Hepatocyte (in vitro differentiated cells): ENCODE results near the gene DHRS3. TPM values are rescaled to one million over a fixed set of nuclear protein-coding genes. Genes with fewer than 3 reads are reported as not detected.
"Not testable (repeated sequence)": the region's sequence is repeated elsewhere in the genome, so short reads cannot be mapped to it uniquely, and the experiment has no call there.

ENCODE experiments used
- DNase-seq: peaks from one replicate; pipeline ENCODE4 v3.0.0-alpha.2; 2016; ENCODE audit warnings: low spot score
- H2AFZ ChIP-seq: fragments of 200-600 bp; sonication (generic); 2 replicates; pipeline ENCODE4 v1.6.0; 2016; ENCODE audit warnings: antibody characterized with exemption, mild to moderate bottlenecking
- H3K27ac ChIP-seq: fragments of 200-600 bp; sonication (generic); 2 replicates; pipeline ENCODE4 v1.5.1; 2016; ENCODE audit warnings: mild to moderate bottlenecking
- H3K27me3 ChIP-seq: fragments of 200-600 bp; sonication (generic); 2 replicates; pipeline ENCODE4 v1.6.1; 2016
- H3K36me3 ChIP-seq: fragments of 200-600 bp; sonication (generic); replicated peaks from 2 replicates; pipeline ENCODE4 v1.5.1; 2016; ENCODE audit warnings: low read depth; ENCODE audit not compliant: insufficient read depth
- H3K4me1 ChIP-seq: fragments of 200-600 bp; sonication (generic); 2 replicates; pipeline ENCODE4 v1.5.1; 2016; ENCODE audit warnings: mild to moderate bottlenecking, moderate library complexity; ENCODE audit not compliant: insufficient read depth
- H3K4me2 ChIP-seq: fragments of 200-600 bp; sonication (generic); 2 replicates; pipeline ENCODE4 v1.6.0; 2016
- H3K4me3 ChIP-seq: fragments of 200-600 bp; sonication (generic); 2 replicates; pipeline ENCODE4 v1.5.1; 2016; ENCODE audit warnings: mild to moderate bottlenecking
- H3K79me2 ChIP-seq: fragments of 200-600 bp; sonication (generic); 2 replicates; pipeline ENCODE4 v1.6.0; 2017; ENCODE audit warnings: mild to moderate bottlenecking
- H3K9me2 ChIP-seq: fragments of 200-600 bp; sonication (generic); replicated peaks from 2 replicates; pipeline ENCODE4 v1.6.0; 2017; ENCODE audit warnings: mild to moderate bottlenecking; ENCODE audit not compliant: insufficient read depth
- H3K9me3 ChIP-seq: fragments of 200-600 bp; sonication (generic); 2 replicates; pipeline ENCODE4 v1.5.1; 2016; ENCODE audit warnings: low read depth, mild to moderate bottlenecking
- H4K20me1 ChIP-seq: fragments of 200-600 bp; sonication (generic); 2 replicates; pipeline ENCODE4 v1.6.0; 2016; ENCODE audit warnings: mild to moderate bottlenecking; ENCODE audit not compliant: insufficient read depth, poor library complexity, severe bottlenecking
- CTCF ChIP-seq: fragments of 200-600 bp; sonication (generic); IDR thresholded peaks from 2 replicates; pipeline ENCODE4 v1.5.1; 2016; ENCODE audit warnings: antibody characterized with exemption, mild to moderate bottlenecking; ENCODE audit not compliant: poor library complexity
- EZH2 ChIP-seq: fragments of 200-600 bp; sonication (generic); IDR thresholded peaks from 2 replicates; pipeline ENCODE4 v1.6.1; 2016; ENCODE audit warnings: antibody characterized with exemption, mild to moderate bottlenecking, borderline replicate concordance
- EZH2phosphoT487 ChIP-seq: fragments of 200-600 bp; sonication (generic); IDR thresholded peaks from one replicate; pipeline ENCODE4 v1.6.1; 2018; ENCODE audit warnings: antibody characterized with exemption, mild to moderate bottlenecking, low read depth, moderate library complexity; ENCODE audit not compliant: unreplicated experiment, severe bottlenecking
- WGBS: methylation state at CpG from one replicate; pipeline ENCODE4 v1.1.6; 2016; ENCODE audit warnings: low lambda C conversion rate; ENCODE audit errors: missing lambda C conversion rate; 5-methylcytosine and 5-hydroxymethylcytosine counted together
- polyA plus RNA-seq: library from polyadenylated mRNA; unstranded; fragments of >200 nt; fragmentation: Nextera tagmentation; extraction: Ambion mirVana; gene quantifications from 2 replicates; pipeline ENCODE4 v1.2.1, GENCODE V29; 2016
- total RNA-seq: library from RNA; depleted of rRNA; stranded (reverse); fragments of >200 nt; gene quantifications from 2 replicates; pipeline ENCODE4 v1.2.3, GENCODE V29; 2014

DHRS3 gene
- total and polyA plus RNA-seq, 2 experiments from 2014 or later = 75.9 to 103 TPM

- no peak for DNase-seq
- no peak overlapping the region for H2AFZ ChIP-seq
- TF ChIP-seq EZH2phosphoT487 (no peak), CTCF (no peak), EZH2 (no peak)
- H3K79me2 ChIP-seq = no peaks in the 10 kb centered on the region
- 90% methylated on average over 10 of the region's 10 CpGs for WGBS
- H3K4me2 ChIP-seq = no peak overlapping the region
- no peaks in the 10 kb centered on the region for H4K20me1 ChIP-seq
- no peaks in the 10 kb centered on the region for H3K4me1 ChIP-seq
- H3K4me3 ChIP-seq = no peak overlapping the region
- no peaks in the 10 kb centered on the region for H3K9me2 ChIP-seq
- H3K9me3 ChIP-seq = no peaks in the 10 kb centered on the region
- H3K27ac ChIP-seq = no peak overlapping the region
- H3K27me3 ChIP-seq = no peaks in the 10 kb centered on the region
- H3K36me3 ChIP-seq = no peaks in the 10 kb centered on the region
Observed at GRCh38 chr1:12565094-12565965, 52.7 kb downstream of the DHRS3 start.

GRCh38 chr1:12564251-12564650 is 53.8 kb downstream of the DHRS3 start:
- H3K27ac ChIP-seq, H3K4me3 ChIP-seq, DNase-seq, H3K79me2 ChIP-seq, H4K20me1 ChIP-seq, H3K27me3 ChIP-seq, H3K9me3 ChIP-seq, H3K9me2 ChIP-seq, H3K4me1 ChIP-seq, H2AFZ ChIP-seq, H3K4me2 ChIP-seq, H3K36me3 ChIP-seq: not testable (repeated sequence)
- 98% methylated on average over 3 of the region's 3 CpGs for WGBS

GRCh38 chr1:12562955-12563576 is 54.9 kb downstream of the DHRS3 start:
- DNase-seq = no peak
- H3K4me3 ChIP-seq = no peak overlapping the region
- no peak overlapping the region for H3K27ac ChIP-seq
- 65% methylated on average over 3 of the region's 3 CpGs for WGBS
- no peak overlapping the region for H3K4me2 ChIP-seq
- no peaks in the 10 kb centered on the region for H3K79me2 ChIP-seq
- H3K27me3 ChIP-seq = no peaks in the 10 kb centered on the region
- H4K20me1 ChIP-seq = no peaks in the 10 kb centered on the region
- H3K4me1 ChIP-seq = no peaks in the 10 kb centered on the region
- no peaks in the 10 kb centered on the region for H3K9me2 ChIP-seq
- TF ChIP-seq CTCF = no peak
- H3K9me3 ChIP-seq = no peaks in the 10 kb centered on the region
- H2AFZ ChIP-seq = no peak overlapping the region
- no peaks in the 10 kb centered on the region for H3K36me3 ChIP-seq

GRCh38 chr1:12561121-12561520 is 56.9 kb downstream of the DHRS3 start:
- peaks cover 7% of the 10 kb centered on the region for H3K4me1 ChIP-seq

More at GRCh38 chr1:12561121-12561520, 56.9 kb downstream of the DHRS3 start:
- Histone ChIP-seq H3K36me3 (no peaks in the 10 kb centered on the region), H3K4me3 (no peak overlapping the region), H3K4me2 (no peak overlapping the region), H2AFZ (no peak overlapping the region), H3K9me2 (no peaks in the 10 kb centered on the region), H3K27me3 (no peaks in the 10 kb centered on the region), H3K27ac (no peak overlapping the region), H4K20me1 (no peaks in the 10 kb centered on the region), H3K79me2 (no peaks in the 10 kb centered on the region), H3K9me3 (no peaks in the 10 kb centered on the region)
- TF ChIP-seq EZH2 = no peak
- TF ChIP-seq EZH2phosphoT487 = no peak
- TF ChIP-seq CTCF = no peak
- no peak for DNase-seq
- 76% methylated on average over 7 of the region's 7 CpGs for WGBS
